Measurements from ENCODE around the gene GPR78.

DNA sequence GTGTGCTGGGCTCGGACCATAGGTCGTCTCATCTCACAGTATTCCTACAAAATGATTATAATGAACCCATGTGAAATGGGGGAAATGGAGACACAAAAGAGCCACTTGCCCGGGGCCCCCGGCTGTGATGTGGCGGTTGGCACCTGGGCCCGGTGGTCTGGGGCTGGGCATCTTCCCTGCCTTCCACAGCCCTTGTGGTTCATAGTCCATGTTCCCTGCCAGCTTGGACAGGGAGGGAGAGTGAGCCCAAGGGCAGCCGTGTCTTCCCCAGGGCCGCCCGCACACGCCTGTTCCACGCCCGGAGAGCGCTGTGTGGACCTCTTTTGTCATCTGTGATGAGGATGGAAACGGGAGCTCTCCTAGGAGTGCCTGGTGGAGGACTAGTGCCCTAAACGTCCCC, 17.6 kb downstream of the GPR78 start:
- TF ChIP-seq, protein P1, sequence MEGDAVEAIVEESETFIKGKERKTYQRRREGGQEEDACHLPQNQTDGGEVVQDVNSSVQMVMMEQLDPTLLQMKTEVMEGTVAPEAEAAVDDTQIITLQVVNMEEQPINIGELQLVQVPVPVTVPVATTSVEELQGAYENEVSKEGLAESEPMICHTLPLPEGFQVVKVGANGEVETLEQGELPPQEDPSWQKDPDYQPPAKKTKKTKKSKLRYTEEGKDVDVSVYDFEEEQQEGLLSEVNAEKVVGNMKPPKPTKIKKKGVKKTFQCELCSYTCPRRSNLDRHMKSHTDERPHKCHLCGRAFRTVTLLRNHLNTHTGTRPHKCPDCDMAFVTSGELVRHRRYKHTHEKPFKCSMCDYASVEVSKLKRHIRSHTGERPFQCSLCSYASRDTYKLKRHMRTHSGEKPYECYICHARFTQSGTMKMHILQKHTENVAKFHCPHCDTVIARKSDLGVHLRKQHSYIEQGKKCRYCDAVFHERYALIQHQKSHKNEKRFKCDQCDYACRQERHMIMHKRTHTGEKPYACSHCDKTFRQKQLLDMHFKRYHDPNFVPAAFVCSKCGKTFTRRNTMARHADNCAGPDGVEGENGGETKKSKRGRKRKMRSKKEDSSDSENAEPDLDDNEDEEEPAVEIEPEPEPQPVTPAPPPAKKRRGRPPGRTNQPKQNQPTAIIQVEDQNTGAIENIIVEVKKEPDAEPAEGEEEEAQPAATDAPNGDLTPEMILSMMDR (IDR thresholded peaks at IDR 0.05; ENCODE audit: insufficient read depth, low read depth, low read length), result no peak
- TF ChIP-seq EZH2 (IDR thresholded peaks at IDR 0.05; ENCODE audit: insufficient read depth, low read length), result no peak
